Liver (tissue), 9 donors: ENCODE measurements around the gene NKD2. TPM values are rescaled to one million over a fixed set of nuclear protein-coding genes. Genes with fewer than 3 reads are reported as not detected.

Source experiments
- DNase-seq: peaks from one replicate; pipeline ENCODE4 v3.0.0-alpha.2; 2017; ENCODE audit warnings: low spot score
- H3K27ac ChIP-seq, 2 donors: one replicate each; pipeline ENCODE4 v1.7.0; 2013; ENCODE audit warnings: inconsistent platforms in 2 of 2, low read length in 2 of 2, control low read depth in 1 of 2, low read depth in 1 of 2, mild to moderate bottlenecking in 1 of 2
- H3K27me3 ChIP-seq, 4 donors: one replicate each; pipeline versions ENCODE4 v1.6.1 to v1.7.0; 2013; ENCODE audit warnings: low read length in 3 of 4, inconsistent platforms in 1 of 4, mild to moderate bottlenecking in 1 of 4, moderate library complexity in 1 of 4; ENCODE audit not compliant: control insufficient read depth in 4 of 4, insufficient read depth in 4 of 4
- H3K36me3 ChIP-seq, 4 donors: one replicate each; pipeline versions ENCODE4 v1.6.1 to v1.7.0; 2013; ENCODE audit warnings: low read length in 3 of 4, mild to moderate bottlenecking in 3 of 4, low read depth in 1 of 4, moderate library complexity in 1 of 4; ENCODE audit not compliant: control insufficient read depth in 4 of 4, insufficient read depth in 3 of 4
- H3K4me1 ChIP-seq, 4 donors: one replicate each; pipeline versions ENCODE4 v1.6.1 to v1.7.0; 2013; ENCODE audit warnings: low read length in 3 of 4, mild to moderate bottlenecking in 3 of 4, moderate library complexity in 1 of 4; ENCODE audit not compliant: control insufficient read depth in 4 of 4, insufficient read depth in 4 of 4
- H3K4me3 ChIP-seq, 3 donors: one replicate each; pipeline versions ENCODE4 v1.6.1 to v1.7.0; 2013; ENCODE audit warnings: low read length in 3 of 3, control low read depth in 1 of 3, low read depth in 1 of 3, mild to moderate bottlenecking in 1 of 3
- H3K9ac ChIP-seq, 2 donors: one replicate each; pipeline ENCODE4 v1.7.0; 2013; ENCODE audit warnings: low read length in 2 of 2, mild to moderate bottlenecking in 2 of 2, moderate library complexity in 2 of 2, control low read depth in 1 of 2, low read depth in 1 of 2
- H3K9me3 ChIP-seq, 4 donors: one replicate each; pipeline versions ENCODE4 v1.6.1 to v1.7.0; 2013; ENCODE audit warnings: low read length in 3 of 4; ENCODE audit not compliant: control insufficient read depth in 4 of 4
- CTCF ChIP-seq: fragments of 150-350 bp; IDR thresholded peaks from 2 replicates; pipeline ENCODE4 v1.5.1; 2017; ENCODE audit warnings: improper control_type of control experiment, low read depth, low read length; ENCODE audit not compliant: missing input control
- FOXA1 ChIP-seq: IDR thresholded peaks from 2 replicates; pipeline ENCODE4 v1.6.1; 2016; ENCODE audit warnings: antibody characterized with exemption
- FOXA2 ChIP-seq: IDR thresholded peaks from 2 replicates; pipeline ENCODE4 v1.6.1; 2016; ENCODE audit warnings: antibody characterized with exemption
- GABPA ChIP-seq, 2 donors: IDR thresholded peaks in 1 of 2; conservative IDR thresholded peaks in 1 of 2; 2 replicates each; pipeline ENCODE4 v1.6.1; 2016; ENCODE audit warnings: antibody characterized with exemption in 2 of 2, mild to moderate bottlenecking in 1 of 2, moderate library complexity in 1 of 2
- HNF4A ChIP-seq, 2 donors: conservative IDR thresholded peaks; 2 replicates each; pipeline ENCODE4 v1.6.1; 2016; ENCODE audit warnings: antibody characterized with exemption in 2 of 2, mild to moderate bottlenecking in 2 of 2
- HNF4G ChIP-seq: IDR thresholded peaks from 2 replicates; pipeline ENCODE4 v1.6.1; 2016; ENCODE audit warnings: antibody characterized with exemption
- JUND ChIP-seq, 2 donors: IDR thresholded peaks; 2 replicates each; pipeline ENCODE4 v1.6.1; 2016; ENCODE audit warnings: antibody characterized with exemption in 2 of 2
- MAX ChIP-seq: IDR thresholded peaks from 2 replicates; pipeline ENCODE4 v1.6.1; 2016; ENCODE audit warnings: antibody characterized with exemption
- RAD21 ChIP-seq, 2 donors: IDR thresholded peaks; 2 replicates each; pipeline ENCODE4 v1.6.1; 2016; ENCODE audit warnings: antibody characterized with exemption in 2 of 2, mild to moderate bottlenecking in 2 of 2
- REST ChIP-seq: IDR thresholded peaks from 2 replicates; pipeline ENCODE4 v1.6.1; 2016; ENCODE audit warnings: antibody characterized with exemption, mild to moderate bottlenecking
- RXRA ChIP-seq, 2 donors: IDR thresholded peaks; 2 replicates each; pipeline ENCODE4 v1.6.1; 2017 to 2018; ENCODE audit warnings: antibody characterized with exemption in 2 of 2, mild to moderate bottlenecking in 1 of 2
- YY1 ChIP-seq: IDR thresholded peaks from 2 replicates; pipeline ENCODE4 v1.6.1; 2016; ENCODE audit warnings: antibody characterized with exemption, mild to moderate bottlenecking
- ZBTB33 ChIP-seq: IDR thresholded peaks from 2 replicates; pipeline ENCODE4 v1.6.1; 2016; ENCODE audit warnings: antibody characterized with exemption
- WGBS: extraction: QIAGEN DNeasy Blood & Tissue Kit; methylation state at CpG from one replicate; pipeline ENCODE4 v1.1.7; 2013; 5-methylcytosine and 5-hydroxymethylcytosine counted together
- polyA plus RNA-seq, 2 donors: library from polyadenylated mRNA; stranded (reverse) in 1 of 2; unstranded in 1 of 2; fragments of 200-250 nt in 1 of 2; fragments of >200 nt in 1 of 2; fragmentation: Nextera tagmentation in 1 of 2; extraction: Ambion mirVana in 1 of 2; gene quantifications; one replicate each; pipeline versions ENCODE4 v1.2.1 to v1.2.3, GENCODE V29; 2013 to 2015
- total RNA-seq, 2 donors: library from RNA; depleted of rRNA; stranded (reverse); fragments of >200 nt; gene quantifications; one replicate each; pipeline ENCODE4 v1.2.3, GENCODE V29; 2014
- donor health status: healthy.
- donor health status: healthy.
- donor health status: healthy.
- donor health status: healthy.
- donor health status: healthy.

Gene NKD2
- total and polyA plus RNA-seq, 4 donors = 0.09 to 1.3 (median 0.42) TPM

- Histone ChIP-seq H3K4me3 (no peak overlapping the region), H3K36me3 (no peaks in the 10 kb centered on the region), H3K4me1 (no peaks in the 10 kb centered on the region), H3K9ac (no peak overlapping the region), H3K9me3 (no peaks in the 10 kb centered on the region), H3K27me3 (no peaks in the 10 kb centered on the region), H3K27ac (no peak overlapping the region)
- TF ChIP-seq CTCF (no peak), HNF4A (conservative IDR thresholded peaks at IDR 0.05) (no peak), REST (no peak), JUND (IDR thresholded peaks at IDR 0.05) (no peak), FOXA2 (no peak), ZBTB33 (no peak), MAX (no peak), RAD21 (IDR thresholded peaks at IDR 0.05) (no peak)
- 93% methylated on average over 24 of the region's 24 CpGs for WGBS
- no peak for DNase-seq
These were observed 20.8 kb downstream of the NKD2 start for GRCh38 chr5:1029282-1029944.

- no peak for DNase-seq
- no peak for TF ChIP-seq MAX
- TF ChIP-seq ZBTB33 = no peak
- no peak for TF ChIP-seq YY1
- no peak for TF ChIP-seq FOXA1
- TF ChIP-seq HNF4G = no peak
- no peak for TF ChIP-seq GABPA (IDR thresholded peaks at IDR 0.05 in 1 of 2, conservative IDR thresholded peaks at IDR 0.05 in 1 of 2)
- no peak for TF ChIP-seq RXRA (IDR thresholded peaks at IDR 0.05)
- TF ChIP-seq CTCF = no peak
- H3K4me3 ChIP-seq = no peak overlapping the region
- H3K9me3 ChIP-seq = no peaks in the 10 kb centered on the region
- H3K9ac ChIP-seq = no peak overlapping the region
- H3K27ac ChIP-seq = no peak overlapping the region
- WGBS = 84% methylated on average over 10 of the region's 10 CpGs
- no peaks in the 10 kb centered on the region for H3K36me3 ChIP-seq
- no peaks in the 10 kb centered on the region for H3K4me1 ChIP-seq
- H3K27me3 ChIP-seq = no peaks in the 10 kb centered on the region
These were observed 21.5 kb downstream of the NKD2 start for GRCh38 chr5:1029945-1030625.
